IMR-90 (cell line): ENCODE data around the gene FAM81A. TPM values are rescaled to one million over a fixed set of nuclear protein-coding genes. Genes with fewer than 3 reads are reported as not detected.

ENCODE experiments used
- ATAC-seq: fragments of 200-7000 bp; cut with Tn5 transposase; 2 replicates; pipeline ENCODE4 v1.9.1; 2020; ENCODE audit warnings: low read depth, mild to moderate bottlenecking, moderate library complexity
- BruUV-seq: library from RNA; stranded (reverse); fragments of 400-500 nt; replicated peaks from 2 replicates; lab custom pipeline; 2021; lab: Mats Ljungman, UMichigan
- CTCF ChIA-PET: fragments of 300-600 bp; formaldehyde crosslinking; extraction: SDS; loops from one replicate; lab custom pipeline; 2021; ENCODE audit warnings: antibody characterized with exemption; lab: Yijun Ruan, JAX
- POLR2A ChIA-PET: fragments of 300-600 bp; sonication (Branson Sonifier 250); formaldehyde crosslinking; loops from one replicate; lab custom pipeline; 2022; ENCODE audit warnings: antibody characterized with exemption; ENCODE audit not compliant: unreplicated experiment; lab: Charles Lee
- DNase-seq: peaks from one replicate; pipeline ENCODE4 v3.0.0; 2013
- H2AFZ ChIP-seq: replicated peaks from 2 replicates; pipeline ENCODE3; 2013; ENCODE audit warnings: low read length, mild to moderate bottlenecking; ENCODE audit not compliant: poor library complexity
- H2AK5ac ChIP-seq: 2 replicates; pipeline ENCODE4 v1.6.1; 2013; ENCODE audit warnings: low read depth, low read length, inconsistent platforms
- H2AK9ac ChIP-seq: replicated peaks from 2 replicates; pipeline ENCODE3; 2013; ENCODE audit warnings: mild to moderate bottlenecking, low read depth, low read length, moderate library complexity; ENCODE audit not compliant: poor library complexity
- H2BK120ac ChIP-seq: 2 replicates; pipeline ENCODE4 v1.6.1; 2013; ENCODE audit warnings: low read depth, low read length, inconsistent platforms
- H2BK15ac ChIP-seq: 3 replicates; pipeline ENCODE4 v1.6.1; 2013; ENCODE audit warnings: low read depth, low read length, inconsistent platforms
- H2BK20ac ChIP-seq: 2 replicates; pipeline ENCODE4 v1.6.1; 2013; ENCODE audit warnings: low read depth, mild to moderate bottlenecking, inconsistent platforms, low read length, moderate library complexity
- H2BK5ac ChIP-seq: 2 replicates; pipeline ENCODE4 v1.6.1; 2013; ENCODE audit warnings: mild to moderate bottlenecking, low read depth, low read length, inconsistent platforms; ENCODE audit not compliant: poor library complexity, severe bottlenecking
- H3K14ac ChIP-seq: replicated peaks from 2 replicates; pipeline ENCODE4 v1.6.1; 2013; ENCODE audit warnings: low read depth, low read length, inconsistent platforms
- H3K18ac ChIP-seq: 2 replicates; pipeline ENCODE4 v1.6.1; 2013; ENCODE audit warnings: low read depth, low read length, control low read depth
- H3K23ac ChIP-seq: 2 replicates; pipeline ENCODE4 v1.6.1; 2013; ENCODE audit warnings: low read depth, low read length, inconsistent platforms
- H3K27ac ChIP-seq: 2 replicates; pipeline ENCODE4 v1.5.1; 2013; ENCODE audit warnings: mild to moderate bottlenecking, control low read depth, low read length; ENCODE audit not compliant: insufficient read depth
- H3K27me3 ChIP-seq: 2 replicates; pipeline ENCODE4 v1.6.1; 2013; ENCODE audit warnings: low read length; ENCODE audit not compliant: control insufficient read depth, insufficient read depth
- H3K36me3 ChIP-seq: 2 replicates; pipeline ENCODE4 v1.6.1; 2013; ENCODE audit warnings: low read length, mixed read lengths; ENCODE audit not compliant: control insufficient read depth, insufficient read depth
- H3K4ac ChIP-seq: 2 replicates; pipeline ENCODE4 v1.6.1; 2013; ENCODE audit warnings: low read depth, low read length, inconsistent platforms
- H3K4me1 ChIP-seq: 2 replicates; pipeline ENCODE4 v1.6.1; 2013; ENCODE audit warnings: low read length, mixed read lengths; ENCODE audit not compliant: control insufficient read depth, insufficient read depth
- H3K4me2 ChIP-seq: 2 replicates; pipeline ENCODE4 v1.6.1; 2013; ENCODE audit warnings: low read depth, mild to moderate bottlenecking, control low read depth, low read length, moderate library complexity
- H3K4me3 ChIP-seq: 2 replicates; pipeline ENCODE4 v1.5.1; 2013; ENCODE audit warnings: low read depth, mild to moderate bottlenecking, control low read depth, low read length, moderate library complexity; ENCODE audit not compliant: insufficient read depth
- H3K56ac ChIP-seq: 2 replicates; pipeline ENCODE4 v1.6.1; 2013; ENCODE audit warnings: low read length, inconsistent platforms; ENCODE audit not compliant: insufficient read depth; ENCODE audit errors: extremely low read depth
- H3K79me1 ChIP-seq, 2 experiments: 2 replicates each; pipeline ENCODE4 v1.6.1; 2013; ENCODE audit warnings: low read length in 2 of 2, inconsistent platforms in 1 of 2, low read depth in 1 of 2
- H3K9ac ChIP-seq: 2 replicates; pipeline ENCODE4 v1.6.1; 2013; ENCODE audit warnings: low read depth, low read length, control low read depth
- H3K9me1 ChIP-seq: 2 replicates; pipeline ENCODE4 v1.6.1; 2013; ENCODE audit warnings: low read length, inconsistent platforms; ENCODE audit not compliant: insufficient read depth
- H3K9me3 ChIP-seq: 2 replicates; pipeline ENCODE4 v1.6.1; 2013; ENCODE audit warnings: low read length; ENCODE audit not compliant: control insufficient read depth, insufficient read depth
- H4K20me1 ChIP-seq: 2 replicates; pipeline ENCODE4 v1.6.1; 2013; ENCODE audit warnings: low read length, inconsistent platforms; ENCODE audit not compliant: insufficient read depth
- H4K5ac ChIP-seq: 2 replicates; pipeline ENCODE4 v1.6.1; 2013; ENCODE audit warnings: mild to moderate bottlenecking, low read depth, low read length, control low read depth
- H4K8ac ChIP-seq, 2 experiments: 2 replicates each; pipeline ENCODE4 v1.6.1; 2013; ENCODE audit warnings: low read depth in 2 of 2, low read length in 2 of 2, control low read depth in 1 of 2, inconsistent platforms in 1 of 2
- H4K91ac ChIP-seq: 2 replicates; pipeline ENCODE4 v1.6.1; 2013; ENCODE audit warnings: low read depth, low read length, inconsistent platforms; ENCODE audit not compliant: insufficient read depth
- BHLHE40 ChIP-seq: fragments of 150-350 bp; IDR thresholded peaks from 2 replicates; pipeline ENCODE4 v1.6.1; 2016; ENCODE audit warnings: mild to moderate bottlenecking, low read depth, low read length
- CEBPB ChIP-seq: IDR thresholded peaks from 2 replicates; pipeline ENCODE4 v1.6.1; 2012; ENCODE audit warnings: low read depth, low read length, improper control_type of control experiment
- CHD1 ChIP-seq: IDR thresholded peaks from 2 replicates; pipeline ENCODE4 v1.6.1; 2012; ENCODE audit warnings: low read depth, low read length, improper control_type of control experiment
- CTCF ChIP-seq: conservative IDR thresholded peaks from 2 replicates; pipeline ENCODE4 v1.5.1; 2012; ENCODE audit warnings: mild to moderate bottlenecking, low read depth, low read length, improper control_type of control experiment
- ELK1 ChIP-seq: fragments of 150-350 bp; IDR thresholded peaks from 2 replicates; pipeline ENCODE4 v1.6.1; 2016; ENCODE audit warnings: low read depth, mild to moderate bottlenecking, low read length, moderate library complexity, borderline replicate concordance
- FOS ChIP-seq: fragments of 150-350 bp; IDR thresholded peaks from 2 replicates; pipeline ENCODE4 v1.6.1; 2016; ENCODE audit warnings: low read depth, low read length
- MAZ ChIP-seq: IDR thresholded peaks from 2 replicates; pipeline ENCODE4 v1.6.1; 2012; ENCODE audit warnings: low read depth, mild to moderate bottlenecking, low read length, improper control_type of control experiment, moderate library complexity, borderline replicate concordance
- MXI1 ChIP-seq: IDR thresholded peaks from 2 replicates; pipeline ENCODE4 v1.6.1; 2012; ENCODE audit warnings: low read depth, mild to moderate bottlenecking, low read length, moderate library complexity, borderline replicate concordance
- NFE2L2 ChIP-seq: fragments of 150-350 bp; IDR thresholded peaks from 2 replicates; pipeline ENCODE4 v1.6.1; 2016; ENCODE audit warnings: low read depth, mild to moderate bottlenecking, low read length
- POLR2A ChIP-seq: IDR thresholded peaks from 2 replicates; pipeline ENCODE4 v1.6.1; 2012; ENCODE audit warnings: mild to moderate bottlenecking, low read depth, low read length
- RAD21 ChIP-seq: IDR thresholded peaks from 2 replicates; pipeline ENCODE4 v1.6.1; 2012; ENCODE audit warnings: low read length, improper control_type of control experiment
- RCOR1 ChIP-seq: IDR thresholded peaks from 2 replicates; pipeline ENCODE4 v1.6.1; 2012; ENCODE audit warnings: mild to moderate bottlenecking, low read length, improper control_type of control experiment; ENCODE audit not compliant: insufficient replicate concordance
- RFX5 ChIP-seq: IDR thresholded peaks from 2 replicates; pipeline ENCODE4 v1.8.0; 2012; ENCODE audit warnings: low read depth, mild to moderate bottlenecking, low read length, moderate library complexity
- SMC3 ChIP-seq: fragments of 150-350 bp; IDR thresholded peaks from 2 replicates; pipeline ENCODE4 v1.6.1; 2016; ENCODE audit warnings: low read depth, mild to moderate bottlenecking, antibody characterized with exemption, low read length, moderate library complexity
- USF2 ChIP-seq: fragments of 150-350 bp; IDR thresholded peaks from 2 replicates; pipeline ENCODE4 v1.6.1; 2017; ENCODE audit warnings: mild to moderate bottlenecking, antibody characterized with exemption, low read length, low read depth
- WGBS, 2 experiments: methylation state at CpG; one replicate each; pipeline versions ENCODE4 v1.1.5 to v1.1.7; 2013; ENCODE audit warnings: missing lambda C conversion rate in 2 of 2; ENCODE audit not compliant: insufficient read length in 1 of 2; ENCODE audit errors: extremely low coverage in 2 of 2; 5-methylcytosine and 5-hydroxymethylcytosine counted together
- dilution Hi-C: fragments of 300-500 bp; cut with HindIII; formaldehyde crosslinking; loops from one replicate; pipeline ENCODE4 v1.14.3; 2018; ENCODE audit warnings: low sequenced_read_pairs; ENCODE audit not compliant: unreplicated experiment
- in situ Hi-C: fragments of 300-500 bp; cut with MboI; formaldehyde crosslinking; loops from 3 replicates; pipeline ENCODE4 v1.14.3; 2019; ENCODE audit warnings: low sequenced_read_pairs, inconsistent platforms, mixed read lengths
- intact Hi-C: fragments of 100-400 bp; cut with micrococcal nuclease; formaldehyde crosslinking; loops from 2 replicates; pipeline ENCODE4 v1.10.0; 2022
- polyA plus RNA-seq, 3 experiments: library from polyadenylated mRNA; depleted of rRNA; stranded (reverse); fragments of >200 nt; gene quantifications; 2 replicates each; pipeline ENCODE4 v1.2.3, GENCODE V29; 2012; ENCODE audit warnings: low replicate concordance in 1 of 3
- total RNA-seq: library from RNA; depleted of rRNA; stranded (reverse); fragments of >200 nt; gene quantifications from 2 replicates; pipeline ENCODE4 v1.2.3, GENCODE V29; 2012

The FAM81A gene
- total and polyA plus RNA-seq, 2 of the 4 experiments (the other 2 are of a cell fraction): not detected

DNA sequence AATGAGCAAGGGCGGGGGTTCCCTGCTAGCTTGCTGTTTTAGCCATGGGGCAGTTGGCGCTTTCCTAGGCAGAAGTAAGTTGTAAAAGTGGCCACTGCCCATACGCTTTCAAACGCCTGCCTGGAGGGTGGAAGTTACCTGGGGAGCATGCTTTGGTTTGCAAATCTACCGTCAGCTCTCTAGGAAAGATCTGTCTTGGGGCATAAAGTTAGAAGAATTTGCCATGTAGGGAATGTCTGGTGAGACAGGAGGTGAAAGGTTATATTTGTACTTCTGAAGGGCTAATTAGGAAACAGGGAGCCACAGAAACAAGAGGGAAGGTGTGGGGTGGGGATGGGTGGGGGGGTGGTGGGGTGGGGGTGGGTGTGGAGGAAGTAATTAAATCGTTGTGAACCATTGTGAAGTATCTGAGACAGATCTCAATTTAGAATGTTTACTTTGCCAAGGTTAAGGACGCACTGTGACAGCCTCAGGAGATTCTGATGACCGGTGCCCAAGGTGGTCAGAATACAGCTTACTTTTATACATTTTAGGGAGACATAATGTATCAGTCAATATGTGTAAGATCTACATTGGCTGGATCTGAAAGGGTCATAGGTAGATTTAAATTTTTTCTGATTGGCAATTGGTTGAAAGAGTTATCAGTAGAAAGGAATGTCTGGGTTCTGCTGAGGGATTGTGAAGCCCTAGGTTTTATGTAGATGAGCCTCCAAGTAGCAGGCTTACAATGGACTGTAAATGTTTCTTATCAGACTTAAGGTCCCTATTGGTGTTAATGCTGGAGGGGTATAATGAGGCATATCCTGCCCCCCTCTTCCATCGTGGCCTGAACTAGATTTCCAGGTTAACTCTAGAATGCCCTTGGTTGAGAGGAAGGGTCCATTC lies 111.6 kb downstream of the FAM81A start:
- Histone ChIP-seq H3K14ac (no peak overlapping the region), H4K8ac (no peak overlapping the region), H2BK15ac (no peak overlapping the region), H4K91ac (no peak overlapping the region), H3K4me1 (no peaks in the 10 kb centered on the region), H3K4me3 (no peak overlapping the region), H3K23ac (no peak overlapping the region), H3K9me1 (no peaks in the 10 kb centered on the region), H2BK120ac (no peak overlapping the region), H4K20me1 (no peaks in the 10 kb centered on the region), H4K5ac (no peak overlapping the region), H3K4me2 (no peak overlapping the region), H3K27me3 (peaks cover 19% of the 10 kb centered on the region), H3K9ac (no peak overlapping the region), H2AFZ (no peak overlapping the region), H2BK5ac (no peak overlapping the region), H2AK9ac (no peak overlapping the region), H3K4ac (no peak overlapping the region), H2AK5ac (no peak overlapping the region), H3K27ac (no peak overlapping the region), H3K18ac (no peak overlapping the region), H3K9me3 (no peaks in the 10 kb centered on the region), H3K79me1 (no peaks in the 10 kb centered on the region), H2BK20ac (no peak overlapping the region), H3K56ac (no peak overlapping the region), H3K36me3 (no peaks in the 10 kb centered on the region)
- ATAC-seq: no peak
- BruUV-seq: no TSS peak
- dilution Hi-C loops (no loop called here), in situ Hi-C loops (no loop called here), intact Hi-C loops (no loop called here)
- ChIA-PET POLR2A (no interaction called here), CTCF (no interaction called here)
- WGBS, 2 experiments: 49% methylated on average over 4 of the region's 9 CpGs; no CpG with 5 or more reads in 1 of the 2 experiments
- no peak for TF ChIP-seq BHLHE40
- no peak for TF ChIP-seq SMC3
- no peak for TF ChIP-seq CTCF
- no peak for TF ChIP-seq RAD21
- no peak for TF ChIP-seq NFE2L2
- no peak for TF ChIP-seq CEBPB
- TF ChIP-seq FOS: no peak
- TF ChIP-seq MXI1: no peak
- no peak for TF ChIP-seq MAZ
- no peak for TF ChIP-seq RFX5
- TF ChIP-seq POLR2A: no peak
- no peak for TF ChIP-seq USF2
- no peak for TF ChIP-seq CHD1
- TF ChIP-seq RCOR1: no peak
- no peak for TF ChIP-seq ELK1
- DNase-seq: no peak
